Spinal cord (tissue), 9 donors: ENCODE measurements around the gene UTP15. TPM values are rescaled to one million over a fixed set of nuclear protein-coding genes. Genes with fewer than 3 reads are reported as not detected.

Source experiments
- DNase-seq, 6 donors: peaks; one replicate each; pipeline versions ENCODE4 v3.0.0 to v3.0.0-alpha.2; 2013 to 2015; ENCODE audit warnings: low spot score in 6 of 6, low read depth in 4 of 6
- H3K27ac ChIP-seq: one replicate; pipeline ENCODE4 v1.5.1; 2013; ENCODE audit warnings: low read depth, low read length, control low read depth
- H3K27me3 ChIP-seq: one replicate; pipeline ENCODE4 v1.6.1; 2013; ENCODE audit warnings: low read length; ENCODE audit not compliant: control insufficient read depth, insufficient read depth
- H3K36me3 ChIP-seq: one replicate; pipeline ENCODE4 v1.6.1; 2013; ENCODE audit warnings: low read length; ENCODE audit not compliant: control insufficient read depth, insufficient read depth
- H3K4me1 ChIP-seq: one replicate; pipeline ENCODE4 v1.6.1; 2013; ENCODE audit warnings: low read length; ENCODE audit not compliant: control insufficient read depth, insufficient read depth
- H3K4me3 ChIP-seq: one replicate; pipeline ENCODE4 v1.5.1; 2013; ENCODE audit warnings: low read depth, low read length, control low read depth
- H3K9me3 ChIP-seq: one replicate; pipeline ENCODE4 v1.6.1; 2013; ENCODE audit warnings: low read length; ENCODE audit not compliant: control insufficient read depth, insufficient read depth
- polyA plus RNA-seq, 2 donors: library from polyadenylated mRNA; unstranded; fragments of 120-200 nt; gene quantifications; one replicate each; pipeline ENCODE4 v1.2.1, GENCODE V29; 2013; ENCODE audit not compliant: insufficient read length in 2 of 2
- total RNA-seq, 2 donors: library from RNA; depleted of rRNA in 1 of 2; stranded (reverse); fragments of 120-200 nt in 1 of 2; fragments of >200 nt in 1 of 2; gene quantifications; one replicate each; pipeline versions ENCODE4 v1.2.3 to v1.2.4, GENCODE V29; 2013 to 2014

The UTP15 gene
- total and polyA plus RNA-seq, 4 donors = 9.7 to 25.9 (median 14.8) TPM

GRCh38 chr5:73630765-73631164, 65.2 kb downstream of the UTP15 start:
- peaks cover 7% of the 10 kb centered on the region for H3K4me1 ChIP-seq

GRCh38 chr5:73631500-73631899, 66.0 kb downstream of the UTP15 start:
- no peak for DNase-seq
- H3K4me3 ChIP-seq = no peak overlapping the region
- H3K4me1 ChIP-seq = peaks cover 6% of the 10 kb centered on the region
- no peak overlapping the region for H3K27ac ChIP-seq
- peaks cover 2% of the 10 kb centered on the region for H3K27me3 ChIP-seq
- no peaks in the 10 kb centered on the region for H3K9me3 ChIP-seq
- H3K36me3 ChIP-seq = no peaks in the 10 kb centered on the region

More at GRCh38 chr5:73630765-73631164, 65.2 kb downstream of the UTP15 start:
- no peak overlapping the region for H3K27ac ChIP-seq
- no peaks in the 10 kb centered on the region for H3K9me3 ChIP-seq
- DNase-seq = no peak
- H3K36me3 ChIP-seq = no peaks in the 10 kb centered on the region
- H3K4me3 ChIP-seq = no peak overlapping the region
- H3K27me3 ChIP-seq = peaks cover 2% of the 10 kb centered on the region

Other genes with a start within 250 kb of the UTP15 start
- gene FOXD1, start 117.0 kb upstream of the UTP15 start, total RNA-seq = 10 to 100 TPM in 1 of 2 donors, 1 to 10 TPM in 1; 5.8 to 24.1 TPM
- gene FOXD1, start 117.0 kb upstream of the UTP15 start, polyA plus RNA-seq = 1 to 10 TPM; 3.2 to 7.2 TPM
- gene BTF3, start 67.3 kb upstream of the UTP15 start, total RNA-seq = 100 to 1,000 TPM; 189 to 281 TPM
- 100 to 1,000 TPM; 539 to 561 TPM for gene BTF3, start 67.3 kb upstream of the UTP15 start, polyA plus RNA-seq
- gene ANKRA2, start 104 bp upstream of the UTP15 start, total RNA-seq = 10 to 100 TPM; 34.4 to 38.8 TPM
- 10 to 100 TPM; 48.4 to 52.1 TPM for gene ANKRA2, start 104 bp upstream of the UTP15 start, polyA plus RNA-seq
- 10 to 100 TPM; 13.6 to 25.7 TPM for gene ARHGEF28, start 60.5 kb downstream of the UTP15 start, total RNA-seq
- 10 to 100 TPM; 13.6 to 15.0 TPM for gene ARHGEF28, start 60.5 kb downstream of the UTP15 start, polyA plus RNA-seq